NCI-H2196 (cell line): ENCODE measurements around the gene GDF10.
A peak's percentile ranks its signal among the peaks of the same experiment; 100 is the strongest.

Source experiments
- DNase-seq: peaks from one replicate; lab custom pipeline; 2025; ENCODE audit not compliant: unreplicated experiment; lab: John Stamatoyannopoulos, UW

Gene GDF10

GRCh38 chr10:47291682-47292081 lies 8.3 kb upstream of the GDF10 start:
- no peak for DNase-seq

GRCh38 chr10:47294057-47294456 lies 5.9 kb upstream of the GDF10 start:
- DNase-seq, result no peak

GRCh38 chr10:47294501-47294900 lies 5.5 kb upstream of the GDF10 start:
- no peak for DNase-seq

GRCh38 chr10:47295411-47295810 lies 4.6 kb upstream of the GDF10 start:
- no peak for DNase-seq

- DNase-seq, result no peak
Observed at GRCh38 chr10:47296156-47296894, 3.7 kb upstream of the GDF10 start.

GRCh38 chr10:47296941-47297340 lies 3.1 kb upstream of the GDF10 start:
- DNase-seq, result no peak

GRCh38 chr10:47297866-47298540 lies 2.0 kb upstream of the GDF10 start:
- DNase-seq, result no peak

GRCh38 chr10:47298715-47299114 lies 1.3 kb upstream of the GDF10 start:
- no peak for DNase-seq

- DNase-seq, result no peak
Observed at GRCh38 chr10:47300429-47300931, 483 bp downstream of the GDF10 start.

GRCh38 chr10:47301833-47302232 lies 1.8 kb downstream of the GDF10 start:
- no peak for DNase-seq

GRCh38 chr10:47303105-47303504 lies 3.1 kb downstream of the GDF10 start:
- no peak for DNase-seq

- DNase-seq, result no peak
Observed at GRCh38 chr10:47303866-47304265, 3.9 kb downstream of the GDF10 start.

GRCh38 chr10:47305566-47305965 lies 5.6 kb downstream of the GDF10 start:
- DNase-seq, result no peak

GRCh38 chr10:47306387-47307210 lies 6.6 kb downstream of the GDF10 start:
- DNase-seq, result no peak

GRCh38 chr10:47307381-47307780 lies 7.4 kb downstream of the GDF10 start:
- no peak for DNase-seq

- DNase-seq, result no peak
Observed at GRCh38 chr10:47308775-47309174, 8.8 kb downstream of the GDF10 start.

- DNase-seq, result no peak
Observed at GRCh38 chr10:47309408-47310089, 9.6 kb downstream of the GDF10 start.

GRCh38 chr10:47310090-47310505 lies 10.1 kb downstream of the GDF10 start:
- DNase-seq, result no peak

GRCh38 chr10:47311193-47311931 lies 11.4 kb downstream of the GDF10 start:
- peak; percentile 60 for DNase-seq

GRCh38 chr10:47311932-47312662 lies 12.1 kb downstream of the GDF10 start:
- DNase-seq, result peak; percentile 56
